GM11168 (cell line): ENCODE measurements around the gene SLC25A40.
"Not testable (repeated sequence)": the region's sequence is repeated elsewhere in the genome, so short reads cannot be mapped to it uniquely, and the experiment has no call there.

ENCODE experiments used
- in situ Hi-C: fragments of 300-500 bp; cut with MboI; formaldehyde crosslinking; loops from one replicate; pipeline ENCODE4 v1.12.0; 2022; ENCODE audit warnings: low sequenced_read_pairs; ENCODE audit not compliant: unreplicated experiment

SLC25A40 gene

GRCh38 chr7:87874066-87874465, 2.1 kb downstream of the SLC25A40 start:
- in situ Hi-C loops = no loop called here

- in situ Hi-C loops = not testable (repeated sequence)
These were observed 2.8 kb downstream of the SLC25A40 start for GRCh38 chr7:87873328-87873727.

DNA sequence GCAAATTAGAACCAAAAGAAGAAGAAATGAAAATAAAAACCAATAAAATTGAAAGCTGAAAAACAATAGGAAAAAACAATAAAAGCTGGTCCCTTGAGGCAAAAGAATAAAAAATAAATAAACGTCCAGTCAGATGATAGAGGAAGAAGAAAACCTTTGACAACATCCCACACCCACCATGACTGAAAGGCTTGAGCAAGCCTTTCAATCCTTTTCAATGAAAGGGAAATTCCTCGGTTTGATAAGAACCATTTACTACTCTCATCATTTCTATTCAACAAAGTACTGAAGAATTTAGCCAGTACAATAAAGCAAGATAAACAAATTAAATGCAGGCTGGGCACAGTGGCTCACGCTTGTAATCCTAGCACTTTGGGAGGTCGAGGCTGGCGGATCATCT, 3.8 kb downstream of the SLC25A40 start:
- in situ Hi-C loops = no loop called here

- in situ Hi-C loops = no loop called here
These were observed 5.7 kb downstream of the SLC25A40 start for GRCh38 chr7:87870471-87870870.

DNA sequence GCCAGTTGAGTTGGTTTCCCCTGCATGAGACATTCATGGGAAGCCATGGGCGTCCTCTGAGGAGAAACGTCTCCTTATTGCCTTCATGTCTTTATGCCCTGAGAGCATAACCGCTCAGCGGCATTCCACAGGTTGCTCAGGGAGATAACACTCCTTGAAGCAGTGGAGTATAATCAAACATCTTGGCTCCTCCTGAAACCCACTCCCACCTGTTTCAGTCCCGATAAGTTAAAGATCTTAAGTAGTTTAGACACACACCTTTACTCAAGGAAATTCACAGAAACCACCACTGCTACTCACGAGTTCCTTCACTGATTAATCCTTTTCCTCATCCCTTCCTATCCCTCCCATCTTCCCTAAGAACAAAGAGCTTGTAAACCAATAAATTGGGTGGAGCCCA, 9.6 kb downstream of the SLC25A40 start:
- in situ Hi-C loops = not testable (repeated sequence)

- in situ Hi-C loops = no loop called here
These were observed 10.1 kb downstream of the SLC25A40 start for GRCh38 chr7:87866089-87866488.

DNA sequence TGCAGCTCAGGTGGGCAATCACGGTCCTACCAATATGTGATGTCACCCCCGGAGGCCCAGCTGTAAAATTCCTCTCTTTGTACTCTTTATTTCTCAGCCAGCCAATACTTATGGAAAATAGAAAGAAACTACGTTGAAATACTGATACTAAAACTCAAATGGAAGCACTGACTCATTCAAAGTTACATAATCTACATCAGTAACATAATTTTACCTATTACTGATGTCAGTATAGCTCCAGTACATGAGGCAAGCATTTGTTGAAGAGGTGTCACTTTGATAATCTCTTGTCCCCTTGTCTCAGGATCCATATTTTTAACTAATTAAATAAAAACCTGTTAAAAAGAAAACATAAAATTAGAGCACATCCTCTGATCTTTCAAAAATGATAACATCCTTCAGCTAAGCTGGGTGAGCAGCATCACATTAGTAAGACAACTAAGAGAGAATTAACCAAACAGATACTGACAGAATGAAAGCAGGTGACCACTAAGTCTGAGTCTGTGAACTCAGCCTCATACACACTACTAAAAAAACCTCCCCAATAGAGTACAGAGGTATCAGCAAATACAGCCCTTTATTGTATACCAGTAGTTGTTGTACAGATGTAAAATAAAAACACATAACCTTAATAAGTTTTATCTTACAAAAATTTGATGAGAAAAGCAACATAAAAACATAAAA, 17.6 kb downstream of the SLC25A40 start:
- in situ Hi-C loops = no loop called here

DNA sequence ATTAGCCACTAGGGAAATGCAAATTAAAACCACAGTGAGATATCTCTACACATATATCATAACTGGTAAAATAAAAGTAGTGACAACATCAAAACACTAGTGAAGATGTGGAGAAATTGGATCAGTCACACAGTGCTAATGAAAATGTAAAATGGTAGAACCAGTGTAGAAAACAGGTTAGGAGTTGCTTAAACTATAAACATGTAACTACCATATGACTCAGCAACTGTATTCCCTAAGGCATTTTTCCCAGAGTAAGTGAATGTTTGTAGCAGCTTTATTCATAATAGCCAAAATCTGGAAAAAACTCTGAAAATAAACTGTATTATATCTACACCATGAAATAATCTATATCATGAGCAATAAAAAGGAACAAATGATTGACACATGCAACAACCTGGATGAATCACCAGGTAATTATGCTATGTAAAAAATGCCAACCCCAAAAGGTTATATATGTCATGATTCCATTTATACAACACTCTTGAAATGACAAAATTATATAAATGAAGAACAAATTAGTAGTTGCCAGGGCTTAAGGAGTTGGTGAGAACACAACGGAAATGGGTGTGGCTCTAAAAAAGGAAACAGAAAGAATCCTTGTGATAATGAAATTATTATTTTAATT, 22.8 kb downstream of the SLC25A40 start:
- in situ Hi-C loops = no loop called here

- in situ Hi-C loops = no loop called here
These were observed 23.9 kb downstream of the SLC25A40 start for GRCh38 chr7:87852306-87852705.

- in situ Hi-C loops = no loop called here
These were observed 25.1 kb downstream of the SLC25A40 start for GRCh38 chr7:87850836-87851593.

GRCh38 chr7:87837597-87837996, 38.6 kb downstream of the SLC25A40 start:
- in situ Hi-C loops = no loop called here

DNA sequence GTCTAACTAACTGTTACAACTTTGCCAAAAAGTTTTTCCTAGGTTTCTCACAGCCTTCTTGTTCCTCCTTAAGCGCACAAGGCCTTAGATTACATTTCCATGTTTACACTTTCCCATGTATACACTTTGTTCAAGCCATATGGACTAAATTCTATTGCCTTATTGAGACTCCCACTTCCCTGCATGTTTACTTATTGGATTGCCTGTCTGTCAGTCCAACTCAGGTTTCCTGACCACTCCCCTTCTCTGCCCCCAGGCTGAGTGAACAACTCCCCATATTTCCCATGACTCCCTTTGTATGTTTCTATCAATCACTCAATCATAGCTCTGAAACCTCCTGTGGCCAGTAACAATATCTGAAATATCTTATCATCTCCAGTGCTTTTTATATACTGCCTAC, 43.0 kb downstream of the SLC25A40 start:
- in situ Hi-C loops = no loop called here

DNA sequence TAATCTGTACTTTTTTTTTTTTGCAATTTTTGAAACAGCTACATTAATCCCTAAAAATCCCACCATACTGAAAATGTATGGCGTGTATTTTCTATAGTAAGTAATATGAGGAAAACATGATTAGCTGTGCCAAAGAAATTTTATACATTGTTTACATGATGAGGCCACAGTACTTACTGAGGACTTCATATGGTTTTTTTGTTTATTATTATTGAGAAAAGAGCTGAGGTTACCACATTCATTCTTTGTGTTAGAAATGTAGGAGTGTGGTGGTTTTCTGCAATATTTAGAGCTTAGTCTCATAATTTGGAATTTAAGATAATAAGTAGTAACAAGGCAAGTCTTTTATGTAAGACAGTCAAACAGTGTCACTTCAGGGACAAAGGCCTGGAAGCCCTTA, 45.1 kb downstream of the SLC25A40 start:
- in situ Hi-C loops = no loop called here

GRCh38 chr7:87828383-87828782, 47.8 kb downstream of the SLC25A40 start:
- in situ Hi-C loops = not testable (repeated sequence)

- in situ Hi-C loops = not testable (repeated sequence)
These were observed 50.8 kb downstream of the SLC25A40 start for GRCh38 chr7:87825369-87825768.

GRCh38 chr7:87822056-87822455, 54.1 kb downstream of the SLC25A40 start:
- in situ Hi-C loops = not testable (repeated sequence)

- in situ Hi-C loops = no loop called here
These were observed 57.8 kb downstream of the SLC25A40 start for GRCh38 chr7:87818336-87818735.

DNA sequence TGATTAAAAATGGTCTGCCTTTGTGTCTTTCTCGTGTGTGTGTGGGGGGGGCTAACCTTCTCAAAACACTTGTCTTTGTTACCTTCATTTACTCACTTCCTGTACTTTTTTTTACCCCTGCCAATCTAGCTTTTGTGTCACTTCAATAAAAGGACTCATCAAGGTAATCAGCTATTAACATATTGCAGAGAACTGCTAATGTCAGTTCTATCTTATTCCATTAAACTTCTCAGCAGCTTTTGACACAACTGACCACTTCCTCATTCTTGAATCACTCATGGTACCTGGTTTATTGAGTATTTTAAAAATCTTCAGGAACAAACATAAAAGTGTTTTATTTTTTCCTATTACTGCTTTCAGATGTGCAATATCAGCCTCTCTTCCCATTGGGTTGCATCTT, 59.8 kb downstream of the SLC25A40 start:
- in situ Hi-C loops = no loop called here

DNA sequence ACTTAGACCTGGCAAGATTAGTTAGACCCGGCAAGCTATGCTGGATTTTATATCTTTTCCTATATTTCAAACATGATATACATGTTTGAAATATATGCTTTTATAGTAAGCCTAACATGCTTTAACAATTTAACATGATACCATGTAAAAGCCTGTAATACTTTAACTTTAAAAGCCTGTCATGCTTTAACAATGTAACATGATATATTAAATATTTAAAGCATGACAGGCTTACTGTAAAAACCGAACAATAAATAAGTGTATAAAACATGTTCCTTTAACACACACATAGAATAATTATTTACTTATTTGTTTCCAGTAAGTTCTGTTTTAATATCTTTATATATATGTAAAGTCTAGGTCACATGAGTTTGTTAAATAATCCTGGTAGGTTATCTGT, 65.4 kb downstream of the SLC25A40 start:
- in situ Hi-C loops = no loop called here

GRCh38 chr7:87810130-87810529, 66.0 kb downstream of the SLC25A40 start:
- in situ Hi-C loops = no loop called here

GRCh38 chr7:87806150-87806549, 70.0 kb downstream of the SLC25A40 start:
- in situ Hi-C loops = loop anchor here (5.0 kb wide), 1 partner anchor 76 kb away; no protein-coding TSS in a partner anchor
